ENCODE data around the gene MGAM2. TPM values are rescaled to one million over a fixed set of nuclear protein-coding genes. Genes with fewer than 3 reads are reported as not detected.

Gene MGAM2
- total and polyA plus RNA-seq, 10 of the 15 experiments (the other 5 are each of a cell fraction or from before 2014, with no cell fraction given) = 0.01 to 0.16 (median 0.03) TPM; not detected in 6

DNA sequence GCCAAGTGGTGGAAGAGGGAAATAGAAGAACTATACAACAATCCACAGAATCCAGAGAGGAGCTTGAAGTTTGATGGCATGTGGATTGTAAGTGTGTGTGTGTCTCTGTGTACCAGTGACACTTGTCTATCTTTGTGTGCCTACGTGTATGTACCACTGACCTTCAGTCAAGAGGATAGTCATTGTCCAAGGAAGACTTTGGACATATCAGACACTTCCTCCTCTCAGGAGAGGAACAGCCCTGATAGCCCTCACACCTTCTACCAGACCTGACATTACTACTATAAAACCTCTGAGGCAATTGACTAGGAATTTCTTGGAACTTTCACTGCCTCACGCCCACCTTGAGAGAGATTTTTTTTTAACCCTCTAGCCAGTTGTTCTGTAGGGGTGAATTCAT lies 19.6 kb upstream of the MGAM2 start:
- ATAC-seq (no peak), DNase-seq (ENCODE audit: low read depth, low spot score) (no peak), FAIRE-seq (no peak)
- in situ Hi-C loops (cut with MboI) = no loop called here
- H3K9me3 ChIP-seq (replicated peaks; ENCODE audit: control insufficient read depth, insufficient read depth, low read length) = no peaks in the 10 kb centered on the region
- no peak overlapping the region for H3K4me3 ChIP-seq
- no peaks in the 10 kb centered on the region for H4K20me1 ChIP-seq (ENCODE audit: control insufficient read depth, insufficient read depth)
- ChIA-PET CTCF (no interaction called here), SMC1A (ENCODE audit: uncharacterized antibody, unreplicated experiment) (no interaction called here), POLR2A (no interaction called here), RAD21 (ENCODE audit: unreplicated experiment) (no interaction called here)
- no TSS peak for BruUV-seq (replicated peaks)
- TF ChIP-seq JUNB (IDR thresholded peaks at IDR 0.05) (no peak), RCOR1 (conservative IDR thresholded peaks at IDR 0.05; ENCODE audit: low read depth, low read length) (no peak), PAX8 (IDR thresholded peaks at IDR 0.05) (no peak), NBN (IDR thresholded peaks at IDR 0.05) (no peak), SIX5 (IDR thresholded peaks at IDR 0.05; ENCODE audit: low read depth, low read length, severe bottlenecking) (no peak), ASH2L (IDR thresholded peaks at IDR 0.05; ENCODE audit: borderline replicate concordance, low read depth) (no peak)
- TF ChIP-seq, protein P1, sequence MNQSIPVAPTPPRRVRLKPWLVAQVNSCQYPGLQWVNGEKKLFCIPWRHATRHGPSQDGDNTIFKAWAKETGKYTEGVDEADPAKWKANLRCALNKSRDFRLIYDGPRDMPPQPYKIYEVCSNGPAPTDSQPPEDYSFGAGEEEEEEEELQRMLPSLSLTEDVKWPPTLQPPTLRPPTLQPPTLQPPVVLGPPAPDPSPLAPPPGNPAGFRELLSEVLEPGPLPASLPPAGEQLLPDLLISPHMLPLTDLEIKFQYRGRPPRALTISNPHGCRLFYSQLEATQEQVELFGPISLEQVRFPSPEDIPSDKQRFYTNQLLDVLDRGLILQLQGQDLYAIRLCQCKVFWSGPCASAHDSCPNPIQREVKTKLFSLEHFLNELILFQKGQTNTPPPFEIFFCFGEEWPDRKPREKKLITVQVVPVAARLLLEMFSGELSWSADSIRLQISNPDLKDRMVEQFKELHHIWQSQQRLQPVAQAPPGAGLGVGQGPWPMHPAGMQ (IDR thresholded peaks at IDR 0.05; ENCODE audit: borderline replicate concordance) = no peak
- TF ChIP-seq, protein P2, sequence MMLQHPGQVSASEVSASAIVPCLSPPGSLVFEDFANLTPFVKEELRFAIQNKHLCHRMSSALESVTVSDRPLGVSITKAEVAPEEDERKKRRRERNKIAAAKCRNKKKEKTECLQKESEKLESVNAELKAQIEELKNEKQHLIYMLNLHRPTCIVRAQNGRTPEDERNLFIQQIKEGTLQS (IDR thresholded peaks at IDR 0.05; ENCODE audit: borderline replicate concordance, extremely low read depth, low read depth, low read length) = no peak
- TF ChIP-seq, protein P3, sequence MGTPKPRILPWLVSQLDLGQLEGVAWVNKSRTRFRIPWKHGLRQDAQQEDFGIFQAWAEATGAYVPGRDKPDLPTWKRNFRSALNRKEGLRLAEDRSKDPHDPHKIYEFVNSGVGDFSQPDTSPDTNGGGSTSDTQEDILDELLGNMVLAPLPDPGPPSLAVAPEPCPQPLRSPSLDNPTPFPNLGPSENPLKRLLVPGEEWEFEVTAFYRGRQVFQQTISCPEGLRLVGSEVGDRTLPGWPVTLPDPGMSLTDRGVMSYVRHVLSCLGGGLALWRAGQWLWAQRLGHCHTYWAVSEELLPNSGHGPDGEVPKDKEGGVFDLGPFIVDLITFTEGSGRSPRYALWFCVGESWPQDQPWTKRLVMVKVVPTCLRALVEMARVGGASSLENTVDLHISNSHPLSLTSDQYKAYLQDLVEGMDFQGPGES (IDR thresholded peaks at IDR 0.05) = no peak
- no peak overlapping the region for H3K4me2 ChIP-seq (ENCODE audit: control insufficient read depth, insufficient read depth)
- intact Hi-C loops (cut with micrococcal nuclease; ENCODE audit: unreplicated experiment) = no loop called here
- 18% methylated on average over 1 of the region's 2 CpGs for WGBS (ENCODE audit: insufficient coverage, insufficient replicate concordance, low lambda C conversion rate, missing lambda C conversion rate)
- H3K9ac ChIP-seq (ENCODE audit: control insufficient read depth, insufficient read depth, low read length) = no peak overlapping the region
- H3K79me2 ChIP-seq (ENCODE audit: control insufficient read depth, insufficient read depth, low read length) = no peaks in the 10 kb centered on the region
- no peaks in the 10 kb centered on the region for H3K27me3 ChIP-seq (replicated peaks in 1 of 2; ENCODE audit: control insufficient read depth in 2 of 2, insufficient read depth in 2 of 2, low read length in 1 of 2)
- H3K36me3 ChIP-seq (ENCODE audit: control insufficient read depth in 2 of 2, insufficient read depth in 2 of 2, low read length in 1 of 2) = no peaks in the 10 kb centered on the region
- no peak overlapping the region for H3K27ac ChIP-seq (ENCODE audit: control insufficient read depth, insufficient read depth)
- no peak overlapping the region for H2AFZ ChIP-seq (ENCODE audit: control insufficient read depth, low read depth, low read length)
- no peaks in the 10 kb centered on the region for H3K4me1 ChIP-seq (ENCODE audit: control insufficient read depth, insufficient read depth, low read length)
